GM10266 (cell line): ENCODE results near the gene CHAC1.

ENCODE experiments used
- DNase-seq: peaks from one replicate; pipeline ENCODE4 v3.0.0; 2012; ENCODE audit errors: extremely low spot score
- TF ChIP-seq, protein P1 (sequence below): IDR thresholded peaks from 2 replicates; pipeline ENCODE4 v1.5.1; 2012; ENCODE audit warnings: mild to moderate bottlenecking, low read depth; ENCODE audit not compliant: control insufficient read depth, insufficient read depth; ENCODE audit errors: missing control alignments

CHAC1 gene

DNA sequence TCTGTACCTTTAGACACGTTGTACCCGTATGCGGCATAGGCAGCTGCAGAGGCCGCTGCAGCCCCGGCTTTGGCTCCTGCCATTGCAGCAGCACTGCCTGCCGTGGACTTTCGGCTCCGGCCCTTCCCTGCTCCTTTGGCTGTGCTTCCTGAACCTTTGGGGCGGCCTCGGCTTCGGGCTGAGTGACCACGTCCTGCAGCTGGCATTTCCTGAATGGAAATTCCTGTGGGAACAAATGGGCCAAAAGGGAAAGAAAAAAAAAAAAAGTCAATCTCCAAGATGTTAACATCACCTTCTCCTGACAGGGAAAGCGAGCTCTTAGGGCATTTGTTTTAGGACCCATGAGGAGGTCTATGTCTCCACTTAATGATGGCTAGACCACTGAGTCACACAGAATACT lies 29.6 kb downstream of the CHAC1 start:
- TF ChIP-seq, protein P1, sequence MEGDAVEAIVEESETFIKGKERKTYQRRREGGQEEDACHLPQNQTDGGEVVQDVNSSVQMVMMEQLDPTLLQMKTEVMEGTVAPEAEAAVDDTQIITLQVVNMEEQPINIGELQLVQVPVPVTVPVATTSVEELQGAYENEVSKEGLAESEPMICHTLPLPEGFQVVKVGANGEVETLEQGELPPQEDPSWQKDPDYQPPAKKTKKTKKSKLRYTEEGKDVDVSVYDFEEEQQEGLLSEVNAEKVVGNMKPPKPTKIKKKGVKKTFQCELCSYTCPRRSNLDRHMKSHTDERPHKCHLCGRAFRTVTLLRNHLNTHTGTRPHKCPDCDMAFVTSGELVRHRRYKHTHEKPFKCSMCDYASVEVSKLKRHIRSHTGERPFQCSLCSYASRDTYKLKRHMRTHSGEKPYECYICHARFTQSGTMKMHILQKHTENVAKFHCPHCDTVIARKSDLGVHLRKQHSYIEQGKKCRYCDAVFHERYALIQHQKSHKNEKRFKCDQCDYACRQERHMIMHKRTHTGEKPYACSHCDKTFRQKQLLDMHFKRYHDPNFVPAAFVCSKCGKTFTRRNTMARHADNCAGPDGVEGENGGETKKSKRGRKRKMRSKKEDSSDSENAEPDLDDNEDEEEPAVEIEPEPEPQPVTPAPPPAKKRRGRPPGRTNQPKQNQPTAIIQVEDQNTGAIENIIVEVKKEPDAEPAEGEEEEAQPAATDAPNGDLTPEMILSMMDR, result no peak
- no peak for DNase-seq

DNA sequence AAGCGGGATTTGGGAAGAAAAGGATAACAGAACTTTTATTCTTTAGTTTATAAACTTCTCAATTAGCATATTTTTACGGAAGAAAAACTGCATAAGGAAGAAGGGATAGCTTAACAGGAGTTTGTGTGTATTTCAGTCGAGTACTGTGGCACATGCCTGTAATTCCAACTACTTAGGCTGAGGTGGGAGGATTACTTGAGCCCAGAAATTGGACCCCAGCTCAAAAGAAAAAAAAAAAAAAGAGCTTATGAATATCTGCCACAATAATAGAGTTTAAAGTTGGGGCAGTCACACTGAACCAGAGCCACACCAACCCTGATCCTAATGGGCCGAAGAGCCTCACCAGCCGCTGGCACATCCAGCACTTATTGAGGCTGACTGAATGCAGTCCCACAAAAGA lies 31.1 kb downstream of the CHAC1 start:
- DNase-seq, result no peak
- TF ChIP-seq, protein P1, result no peak

DNA sequence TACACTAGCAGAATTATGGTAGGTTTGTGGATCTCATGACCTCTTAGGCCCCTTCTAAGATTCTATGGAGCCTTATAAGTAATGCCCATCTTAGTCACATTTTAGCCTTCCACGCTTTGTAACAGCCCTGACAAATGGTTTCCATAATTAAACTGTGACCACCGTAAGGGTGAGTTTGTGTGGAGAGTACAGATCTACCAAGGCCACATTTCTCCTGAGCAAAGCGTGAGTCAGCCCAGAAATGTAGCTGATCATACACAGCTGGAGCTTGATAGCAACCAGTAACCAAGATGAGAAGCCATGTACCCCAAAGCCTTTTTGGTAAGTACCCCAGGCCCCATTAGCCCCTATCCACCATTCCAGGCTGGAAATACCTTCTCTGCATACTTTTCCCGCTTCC lies 31.7 kb downstream of the CHAC1 start:
- TF ChIP-seq, protein P1, result no peak

DNA sequence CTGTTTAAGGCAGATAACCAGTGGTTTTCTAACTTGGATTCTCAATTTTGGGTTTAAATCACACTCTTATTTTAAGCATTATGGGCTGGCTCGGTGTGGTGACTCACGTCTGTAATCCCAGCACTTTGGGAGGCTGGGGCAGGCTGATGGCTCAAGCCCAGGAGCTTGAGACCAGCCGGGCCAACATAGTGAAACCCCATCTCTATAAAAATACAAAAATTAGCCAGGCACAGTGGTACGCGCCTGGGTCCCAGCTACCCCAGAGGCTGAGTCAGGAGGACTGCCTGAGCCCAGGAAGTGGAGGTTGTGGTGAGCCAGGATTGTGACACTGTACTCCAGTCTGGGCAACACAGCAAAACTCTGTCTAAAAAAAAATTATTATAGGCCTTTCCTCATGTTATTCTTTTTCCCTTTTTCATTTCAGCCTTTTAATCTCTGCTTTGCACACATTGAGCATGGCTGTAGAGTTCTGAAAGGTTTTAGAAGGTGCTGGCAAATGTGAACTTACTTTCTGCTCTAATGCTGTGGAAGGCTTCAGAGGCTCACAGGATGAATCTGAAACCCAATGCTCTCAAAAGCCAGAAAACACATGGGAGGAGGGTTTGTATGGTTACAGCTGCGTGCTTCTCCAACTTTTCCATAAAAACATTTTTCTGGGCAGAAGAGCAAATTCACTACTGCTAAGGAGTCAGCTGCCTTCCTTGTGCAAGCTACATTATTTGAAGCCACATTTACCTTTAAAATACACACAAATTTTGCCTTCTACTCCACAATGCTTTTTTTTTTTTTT lies 32.5 kb downstream of the CHAC1 start:
- no peak for DNase-seq
- TF ChIP-seq, protein P1, result no peak

More for the DNA sequence above, 31.7 kb downstream of the CHAC1 start:
- no peak for DNase-seq

DNA sequence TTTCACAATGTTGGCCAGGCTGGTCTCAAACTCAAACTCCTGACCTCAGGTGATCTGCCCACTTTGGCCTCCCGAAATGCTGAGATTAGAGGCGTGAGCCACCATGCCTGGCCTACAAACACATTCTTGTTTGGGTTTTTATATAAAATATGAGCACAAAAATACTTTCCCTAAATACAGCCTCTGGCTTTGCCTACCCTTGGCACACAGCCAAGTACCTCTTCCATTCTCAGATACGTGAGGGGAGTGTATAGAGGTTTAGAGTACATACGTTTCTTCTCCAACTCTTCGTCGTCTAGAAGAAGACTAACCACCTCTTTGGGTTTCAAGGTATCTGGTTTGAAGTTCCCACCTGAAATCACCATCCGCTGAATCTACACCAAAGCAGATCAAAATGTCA lies 33.5 kb downstream of the CHAC1 start:
- DNase-seq, result no peak
- TF ChIP-seq, protein P1, result no peak

DNA sequence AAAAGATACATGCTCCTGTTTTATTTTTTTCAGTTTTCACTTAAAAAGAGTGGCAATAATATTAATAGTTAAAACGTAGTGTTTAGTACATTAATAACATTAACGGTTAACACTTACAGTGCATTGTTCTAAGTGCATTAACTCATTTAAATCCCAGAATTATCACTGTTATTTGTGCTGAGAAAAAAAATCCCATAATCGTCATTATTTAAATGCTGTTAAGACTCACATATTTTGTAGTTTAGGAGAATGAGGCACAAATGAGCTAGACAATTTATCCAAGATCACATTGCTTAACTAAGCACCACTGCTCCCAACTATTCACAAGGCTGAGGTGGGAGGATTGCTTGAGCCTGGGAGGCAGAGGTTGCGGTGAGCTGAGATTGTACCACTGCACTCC lies 34.9 kb downstream of the CHAC1 start:
- DNase-seq, result no peak
- TF ChIP-seq, protein P1, result no peak

DNA sequence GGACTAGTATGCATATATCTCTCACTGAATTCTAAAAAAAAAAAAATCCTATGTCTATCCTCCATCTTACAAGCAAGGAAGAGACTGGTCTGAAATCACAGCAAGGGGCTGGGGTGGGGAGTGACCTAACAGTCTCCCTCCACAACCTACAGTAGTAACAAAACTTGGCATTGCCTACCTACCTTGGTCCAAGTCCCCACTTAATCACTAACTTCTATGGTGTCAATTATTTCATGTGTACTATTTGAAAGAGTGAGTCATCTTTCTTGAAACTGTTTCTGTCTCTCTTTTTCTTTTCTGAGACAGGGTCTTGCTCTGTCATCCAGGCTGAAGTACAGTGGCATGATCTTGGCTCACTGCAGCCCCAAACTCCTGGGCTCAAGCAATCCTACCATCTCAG lies 36.8 kb downstream of the CHAC1 start:
- no peak for DNase-seq
- TF ChIP-seq, protein P1, result no peak
